ENCODE data around the gene CD302. TPM values are rescaled to one million over a fixed set of nuclear protein-coding genes. Genes with fewer than 3 reads are reported as not detected.

CD302 gene
- total and polyA plus RNA-seq, 2 donors (not counting 1 experiment from before 2014, with no cell fraction given): 0.72 to 1.5 TPM

DNA sequence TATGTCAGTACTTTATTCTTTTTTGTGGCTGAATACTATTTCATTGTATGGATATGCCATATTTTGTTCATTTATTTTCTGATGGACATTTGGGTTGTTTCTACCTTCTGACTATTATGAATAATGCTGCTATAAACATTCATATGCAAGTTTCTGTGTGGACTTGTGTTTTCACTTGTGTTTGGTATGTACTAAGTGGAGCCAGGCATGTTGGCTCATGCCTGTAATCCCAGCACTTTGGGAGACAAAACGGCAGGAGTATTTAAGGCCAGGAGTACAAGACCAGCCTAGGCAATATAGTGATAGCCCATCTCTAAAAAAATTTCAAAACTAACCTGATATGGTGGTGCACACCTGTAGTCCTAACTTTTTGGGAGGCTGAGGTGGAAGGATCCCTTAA is 62.4 kb downstream of the CD302 start:
- H3K9ac ChIP-seq (ENCODE audit: low read length): no peak overlapping the region
- H3K4me2 ChIP-seq (replicated peaks; ENCODE audit: low read depth, low read length, poor library complexity, severe bottlenecking): no peak overlapping the region
- H2AFZ ChIP-seq (ENCODE audit: insufficient read depth, low read depth, low read length, poor library complexity, severe bottlenecking): no peak overlapping the region
- ChIA-PET POLR2A (no interaction called here), CTCF (no interaction called here)
- no peak for TF ChIP-seq EZH2 (IDR thresholded peaks at IDR 0.05; ENCODE audit: borderline replicate concordance, insufficient read depth, low read depth, low read length, poor library complexity, severe bottlenecking)
- Mint-ChIP-seq H3K9me3 (ENCODE audit: insufficient read depth) (no peaks in the 10 kb centered on the region), H3K4me3 (no peak overlapping the region), H3K27me3 (no peaks in the 10 kb centered on the region), H3K4me1 (peaks cover 8% of the 10 kb centered on the region), H3K27ac (no peak overlapping the region)
- H3K27ac ChIP-seq (ENCODE audit: low read length in 2 of 2): no peak overlapping the region
- DNase-seq (no peak), ATAC-seq (ENCODE audit: low read depth) (no peak)
- H3K9me3 ChIP-seq (ENCODE audit: control extremely low read depth in 1 of 3, control insufficient read depth in 2 of 3, insufficient read depth in 1 of 3, low read length in 2 of 3): peaks cover 0 to 1% (median 0%) of the 10 kb centered on the region in 3 donors
- no peak overlapping the region for H3K4me3 ChIP-seq (ENCODE audit: control extremely low read depth in 1 of 5, extremely low read depth in 1 of 5, insufficient read depth in 1 of 5, low read depth in 2 of 5, low read length in 4 of 5)
- H4K20me1 ChIP-seq (ENCODE audit: control insufficient read depth, insufficient read depth, low read length, poor library complexity, severe bottlenecking): peaks cover 70% of the 10 kb centered on the region
- intact Hi-C loops (cut with micrococcal nuclease): no loop called here
- WGBS (ENCODE audit: insufficient coverage): no CpG with 5 or more reads among the region's 1 CpG
- no peaks in the 10 kb centered on the region for H3K4me1 ChIP-seq (ENCODE audit: control insufficient read depth in 2 of 2, insufficient read depth in 2 of 2, low read length in 2 of 2)
- H3K79me2 ChIP-seq (ENCODE audit: control insufficient read depth, insufficient read depth, low read length): peaks cover 79% of the 10 kb centered on the region
- peaks cover 10 to 63% of the 10 kb centered on the region in 2 experiments for H3K36me3 ChIP-seq (replicated peaks in 1 of 2; ENCODE audit: control extremely low read depth in 1 of 2, control insufficient read depth in 1 of 2, extremely low read depth in 1 of 2, insufficient read depth in 2 of 2, low read length in 1 of 2)
- H3K27me3 ChIP-seq (replicated peaks in 1 of 4; ENCODE audit: control extremely low read depth in 1 of 4, control insufficient read depth in 3 of 4, insufficient read depth in 4 of 4, low read length in 3 of 4): no peaks in the 10 kb centered on the region

DNA sequence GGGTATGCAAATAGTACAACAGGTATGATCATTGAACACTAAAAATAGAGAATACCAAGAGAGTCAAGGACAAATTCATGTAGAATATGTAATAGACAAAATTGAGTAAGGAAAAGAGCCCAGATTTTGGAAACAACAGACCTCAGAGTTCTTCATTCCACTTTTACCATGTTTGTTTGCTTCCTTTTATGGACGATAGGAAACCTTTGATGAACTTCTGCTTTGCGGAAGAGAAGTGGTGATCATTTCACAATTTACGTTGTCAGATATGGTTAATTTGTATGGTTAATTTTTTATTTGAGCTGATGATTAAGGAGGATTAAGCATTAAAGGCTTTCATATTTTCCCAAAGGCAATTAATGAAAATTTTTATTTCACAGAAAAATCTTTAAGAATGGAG is 69.4 kb downstream of the CD302 start:
- POLR2A ChIA-PET: no interaction called here
- H4K20me1 ChIP-seq (ENCODE audit: control insufficient read depth, insufficient read depth, low read length, poor library complexity, severe bottlenecking): peaks cover 75% of the 10 kb centered on the region

More for the DNA sequence above, 69.4 kb downstream of the CD302 start:
- no peak overlapping the region for H3K4me2 ChIP-seq (replicated peaks; ENCODE audit: low read depth, low read length, poor library complexity, severe bottlenecking)
- no peak overlapping the region for H2AFZ ChIP-seq (ENCODE audit: insufficient read depth, low read depth, low read length, poor library complexity, severe bottlenecking)
- no CpG with 5 or more reads among the region's 3 CpGs for WGBS (ENCODE audit: insufficient coverage)
- H3K79me2 ChIP-seq (ENCODE audit: control insufficient read depth, insufficient read depth, low read length): peaks cover 90% of the 10 kb centered on the region
- Mint-ChIP-seq H3K4me1 (peaks cover 35% of the 10 kb centered on the region), H3K27me3 (no peaks in the 10 kb centered on the region), H3K9me3 (ENCODE audit: insufficient read depth) (no peaks in the 10 kb centered on the region), H3K27ac (peak overlapping the region; percentile 21), H3K4me3 (no peak overlapping the region)
- DNase-seq (no peak), ATAC-seq (ENCODE audit: low read depth) (no peak)
- H3K9ac ChIP-seq (ENCODE audit: low read length): no peak overlapping the region
- peaks cover 3 to 23% of the 10 kb centered on the region in 2 experiments for H3K36me3 ChIP-seq (replicated peaks in 1 of 2; ENCODE audit: control extremely low read depth in 1 of 2, control insufficient read depth in 1 of 2, extremely low read depth in 1 of 2, insufficient read depth in 2 of 2, low read length in 1 of 2)
- H3K4me3 ChIP-seq (ENCODE audit: control extremely low read depth in 1 of 5, extremely low read depth in 1 of 5, insufficient read depth in 1 of 5, low read depth in 2 of 5, low read length in 4 of 5): no peak overlapping the region
- intact Hi-C loops (cut with micrococcal nuclease): no loop called here
- TF ChIP-seq EZH2 (IDR thresholded peaks at IDR 0.05; ENCODE audit: borderline replicate concordance, insufficient read depth, low read depth, low read length, poor library complexity, severe bottlenecking): no peak
- TF ChIP-seq, protein P1, sequence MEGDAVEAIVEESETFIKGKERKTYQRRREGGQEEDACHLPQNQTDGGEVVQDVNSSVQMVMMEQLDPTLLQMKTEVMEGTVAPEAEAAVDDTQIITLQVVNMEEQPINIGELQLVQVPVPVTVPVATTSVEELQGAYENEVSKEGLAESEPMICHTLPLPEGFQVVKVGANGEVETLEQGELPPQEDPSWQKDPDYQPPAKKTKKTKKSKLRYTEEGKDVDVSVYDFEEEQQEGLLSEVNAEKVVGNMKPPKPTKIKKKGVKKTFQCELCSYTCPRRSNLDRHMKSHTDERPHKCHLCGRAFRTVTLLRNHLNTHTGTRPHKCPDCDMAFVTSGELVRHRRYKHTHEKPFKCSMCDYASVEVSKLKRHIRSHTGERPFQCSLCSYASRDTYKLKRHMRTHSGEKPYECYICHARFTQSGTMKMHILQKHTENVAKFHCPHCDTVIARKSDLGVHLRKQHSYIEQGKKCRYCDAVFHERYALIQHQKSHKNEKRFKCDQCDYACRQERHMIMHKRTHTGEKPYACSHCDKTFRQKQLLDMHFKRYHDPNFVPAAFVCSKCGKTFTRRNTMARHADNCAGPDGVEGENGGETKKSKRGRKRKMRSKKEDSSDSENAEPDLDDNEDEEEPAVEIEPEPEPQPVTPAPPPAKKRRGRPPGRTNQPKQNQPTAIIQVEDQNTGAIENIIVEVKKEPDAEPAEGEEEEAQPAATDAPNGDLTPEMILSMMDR (IDR thresholded peaks at IDR 0.05): no peak
- peaks cover 4 to 9% of the 10 kb centered on the region in 2 donors for H3K4me1 ChIP-seq (ENCODE audit: control insufficient read depth in 2 of 2, insufficient read depth in 2 of 2, low read length in 2 of 2)
- peak overlapping the region in 1 of 2 donors; percentile 46 for H3K27ac ChIP-seq (ENCODE audit: low read length in 2 of 2)
- H3K9me3 ChIP-seq (ENCODE audit: control extremely low read depth in 1 of 3, control insufficient read depth in 2 of 3, insufficient read depth in 1 of 3, low read length in 2 of 3): no peaks in the 10 kb centered on the region
- H3K27me3 ChIP-seq (replicated peaks in 1 of 4; ENCODE audit: control extremely low read depth in 1 of 4, control insufficient read depth in 3 of 4, insufficient read depth in 4 of 4, low read length in 3 of 4): no peaks in the 10 kb centered on the region
- CTCF ChIA-PET: no interaction called here
